ENCODE data around the gene RIPOR3.
A peak's percentile ranks its signal among the peaks of the same experiment; 100 is the strongest.

RIPOR3 gene

DNA sequence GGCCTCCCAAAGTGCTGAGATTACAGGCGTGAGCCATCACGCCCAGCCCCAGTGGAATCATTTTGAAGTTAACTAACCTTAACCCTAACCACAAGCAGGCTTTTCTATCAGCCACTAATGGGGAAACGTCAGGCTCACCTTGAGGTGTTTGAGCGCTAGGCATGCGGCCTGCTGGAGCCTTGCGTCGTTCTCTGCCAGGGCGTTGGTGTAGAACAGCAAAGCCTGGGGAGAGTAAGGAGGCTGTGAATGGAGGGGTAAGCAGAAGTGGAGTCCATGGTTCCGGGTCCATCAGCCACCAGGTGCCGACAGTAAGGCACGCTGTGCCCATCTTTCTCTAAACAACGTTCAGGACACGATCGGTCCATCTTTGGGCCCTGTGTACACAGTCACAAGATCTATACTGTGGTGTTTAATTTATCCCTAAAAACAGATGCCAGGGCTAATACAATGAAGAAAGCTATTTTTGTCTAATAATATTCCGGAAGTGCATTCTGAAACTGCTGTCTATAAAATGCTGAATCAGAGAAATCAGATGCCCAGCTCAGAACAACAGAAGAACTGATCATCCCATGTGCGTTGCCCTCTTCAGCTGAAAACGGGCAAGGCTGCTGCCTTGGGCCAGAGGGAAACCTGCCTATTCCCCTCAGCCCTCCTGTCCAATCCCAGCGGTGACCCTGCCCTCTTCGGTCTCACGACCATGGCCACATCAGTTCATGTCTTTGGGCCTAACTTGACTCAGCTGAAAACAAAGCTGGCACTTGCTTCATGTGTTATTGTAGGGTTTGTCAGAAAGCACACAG, 101.6 kb downstream of the RIPOR3 start:
- DNase-seq (ENCODE audit: low spot score), result no peak

DNA sequence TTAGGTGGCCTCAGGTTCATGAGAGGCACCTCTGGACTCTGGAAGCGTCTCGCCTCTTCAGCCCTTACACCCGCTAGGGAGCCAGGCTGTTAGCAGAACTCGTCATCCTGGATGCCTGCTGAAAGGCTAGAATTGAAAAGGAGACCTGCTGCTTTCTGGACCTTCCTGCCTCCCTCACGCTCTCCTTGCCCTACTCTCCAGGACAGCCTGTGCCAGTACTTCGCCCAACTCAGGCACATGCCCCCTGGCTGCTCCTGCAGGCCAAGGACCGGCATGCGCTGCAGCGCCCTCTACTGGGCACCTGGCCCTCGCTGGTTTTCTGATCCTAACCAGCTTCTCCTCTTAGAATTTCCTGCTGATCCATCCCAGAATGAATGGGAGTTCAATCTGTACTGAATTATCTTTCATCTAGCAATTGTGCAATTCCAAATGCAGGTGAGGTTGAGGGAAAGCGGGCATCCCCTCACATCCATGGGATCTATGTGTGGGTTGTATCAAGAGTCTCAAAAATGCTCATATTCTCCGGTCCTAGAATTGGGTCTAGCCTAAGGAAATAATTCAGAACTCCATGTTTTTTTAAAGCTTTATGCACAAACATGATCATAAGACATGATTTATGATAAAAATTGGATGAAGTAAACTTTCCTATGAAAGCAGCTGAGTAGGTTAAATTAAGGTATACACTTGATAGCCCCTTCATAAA, 103.2 kb downstream of the RIPOR3 start:
- DNase-seq (ENCODE audit: low spot score), result peak; percentile 96

DNA sequence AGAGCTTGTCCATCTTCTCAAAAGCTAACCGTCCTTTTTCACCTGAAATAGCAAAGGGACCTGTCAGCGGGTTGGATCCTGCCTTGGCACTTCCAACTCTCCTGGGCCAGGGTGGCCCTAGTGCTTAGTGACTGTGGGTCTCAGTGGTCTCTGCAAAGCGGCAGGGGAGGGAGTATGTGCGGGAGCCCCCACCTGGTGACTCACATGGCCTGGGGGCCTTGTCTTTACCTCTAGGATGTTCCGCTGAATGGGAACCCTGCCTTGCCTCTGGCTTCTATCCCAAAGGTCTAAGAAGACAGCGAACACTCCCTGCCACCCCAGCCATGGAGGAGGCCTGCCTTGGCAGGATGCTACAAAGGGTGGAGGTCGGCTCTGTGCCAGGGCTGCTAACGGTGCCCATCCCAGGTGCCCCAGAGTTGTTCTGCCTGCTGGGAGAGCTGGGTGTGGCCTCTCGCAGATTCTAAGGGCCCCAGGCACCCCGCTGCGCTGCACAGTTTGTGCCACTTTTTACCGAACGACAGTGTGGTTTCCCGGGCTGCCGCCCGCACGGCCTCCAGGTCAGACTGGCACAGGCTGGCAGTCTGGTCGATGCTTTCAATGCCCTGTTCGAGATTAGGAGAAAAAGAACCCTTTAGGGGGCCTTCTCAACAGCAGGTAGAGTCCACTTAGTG, 103.9 kb downstream of the RIPOR3 start:
- DNase-seq (ENCODE audit: low spot score), result no peak

DNA sequence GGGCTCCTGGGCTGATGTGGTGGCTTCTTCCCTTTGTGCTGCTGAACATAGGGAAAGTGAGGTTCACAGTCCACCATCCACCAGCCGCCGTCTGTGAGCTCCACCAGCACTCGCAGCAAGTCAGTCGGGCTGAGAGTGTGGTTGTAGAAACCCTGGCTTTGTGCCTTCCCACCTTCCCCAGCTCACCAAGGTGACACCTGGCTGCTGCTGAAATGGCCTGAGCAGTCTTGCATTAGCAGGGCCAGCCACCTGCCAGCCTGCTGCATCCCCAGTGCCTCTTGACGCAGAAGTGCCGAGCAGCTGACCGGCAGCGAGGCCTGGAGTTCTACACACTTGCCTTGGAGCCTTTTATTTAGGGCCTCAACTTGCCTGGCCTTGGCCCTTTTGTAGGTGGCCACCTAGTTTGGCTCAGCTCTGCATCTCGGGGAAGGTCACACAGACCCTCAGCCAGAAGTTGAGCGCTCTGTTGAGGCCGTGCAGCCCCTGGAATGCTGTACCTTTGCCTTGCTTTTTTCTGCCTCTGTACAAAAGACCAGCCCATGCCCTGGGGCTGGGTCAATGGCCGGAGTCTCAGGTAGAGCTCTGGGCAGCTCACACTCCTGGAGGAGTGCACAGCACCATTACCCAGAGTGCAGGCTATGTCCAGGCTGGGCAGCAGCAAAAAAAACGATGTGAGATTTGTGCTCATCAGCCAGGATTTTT, 104.7 kb downstream of the RIPOR3 start:
- no peak for DNase-seq (ENCODE audit: low spot score)

DNA sequence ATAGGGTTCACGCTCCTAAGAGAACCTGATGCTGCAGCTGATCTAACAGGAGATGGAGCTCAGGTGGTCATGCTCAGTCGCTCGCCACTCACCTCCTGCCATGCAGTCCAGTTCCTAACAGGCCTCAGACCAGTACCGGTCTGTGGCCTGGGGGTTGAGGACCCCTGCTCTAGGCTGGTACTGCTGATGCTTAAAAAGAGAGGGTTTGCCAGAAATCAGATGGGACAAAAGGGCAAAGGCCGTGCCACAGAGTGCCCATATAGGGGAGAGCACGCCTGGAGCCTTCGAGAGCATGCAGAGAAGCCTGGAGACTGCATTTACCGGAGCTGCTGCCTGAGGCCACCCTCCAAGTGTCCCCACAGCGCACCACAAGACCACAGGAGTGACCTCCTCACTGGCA, 105.7 kb downstream of the RIPOR3 start:
- no peak for DNase-seq (ENCODE audit: low spot score)

DNA sequence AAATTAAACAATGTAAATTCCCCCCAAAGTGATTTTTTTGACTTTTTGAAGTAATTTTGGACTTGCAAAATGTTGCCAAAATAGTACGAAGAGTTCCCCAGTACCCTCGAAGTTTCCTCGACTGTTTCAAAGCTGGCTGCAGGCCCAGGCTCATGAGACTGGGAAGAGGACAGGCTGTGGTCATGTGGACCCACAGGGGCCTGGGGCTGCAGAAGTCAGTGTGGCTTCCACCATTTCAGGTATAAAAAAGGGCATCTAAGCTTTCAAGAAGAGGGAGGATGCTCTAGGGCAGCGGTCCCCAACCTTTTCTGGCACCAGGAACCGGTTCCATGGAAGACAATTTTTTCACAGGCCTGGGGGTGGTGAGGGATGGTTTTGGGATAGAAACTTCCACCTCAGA, 106.1 kb downstream of the RIPOR3 start:
- DNase-seq (ENCODE audit: low spot score), result no peak

DNA sequence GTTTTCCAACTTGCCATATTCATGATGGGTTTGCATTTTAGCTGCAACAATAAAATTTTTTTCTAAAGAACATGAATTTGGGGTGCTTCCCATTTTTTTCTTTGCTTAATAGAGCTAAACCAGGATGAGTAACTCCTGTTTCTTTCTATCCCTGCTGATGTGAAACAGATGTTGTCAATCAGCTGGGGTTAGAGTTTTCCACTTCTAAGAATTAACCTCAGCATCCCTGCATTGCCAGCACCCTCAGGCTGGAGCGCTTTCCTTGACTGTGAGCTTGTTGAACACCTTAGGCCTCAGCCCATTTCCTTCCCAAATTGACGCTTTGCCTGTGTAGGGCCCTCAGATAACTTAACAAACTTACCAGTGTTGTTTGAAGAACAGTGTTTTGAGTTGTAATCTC, 106.7 kb downstream of the RIPOR3 start:
- DNase-seq (ENCODE audit: low spot score), result no peak

DNA sequence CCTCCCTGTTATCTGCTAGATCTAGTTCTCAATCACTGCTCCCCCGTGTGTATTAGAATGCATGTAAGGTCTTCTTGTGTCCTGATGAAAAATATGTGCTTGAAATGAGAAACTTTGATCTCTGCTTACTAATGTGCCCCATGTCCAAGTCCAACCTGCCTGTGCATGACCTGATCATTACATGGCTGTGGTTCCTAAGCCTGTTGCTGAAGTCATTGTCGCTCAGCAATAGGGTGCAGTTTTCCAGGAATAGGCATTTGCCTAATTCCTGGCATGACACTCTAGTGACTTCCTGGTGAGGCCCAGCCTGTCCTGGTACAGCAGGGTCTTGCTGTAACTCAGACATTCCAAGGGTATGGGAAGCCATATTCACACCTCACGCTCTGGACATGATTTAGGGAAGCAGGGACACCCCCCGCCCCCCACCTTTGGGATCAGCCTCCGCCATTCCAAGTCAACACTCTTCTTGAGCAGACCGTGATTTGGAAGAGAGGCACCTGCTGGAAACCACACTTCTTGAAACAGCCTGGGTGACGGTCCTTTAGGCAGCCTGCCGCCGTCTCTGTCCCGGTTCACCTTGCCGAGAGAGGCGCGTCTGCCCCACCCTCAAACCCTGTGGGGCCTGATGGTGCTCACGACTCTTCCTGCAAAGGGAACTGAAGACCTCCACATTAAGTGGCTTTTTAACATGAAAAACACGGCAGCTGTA, 107.7 kb downstream of the RIPOR3 start:
- no peak for DNase-seq (ENCODE audit: low spot score)

DNA sequence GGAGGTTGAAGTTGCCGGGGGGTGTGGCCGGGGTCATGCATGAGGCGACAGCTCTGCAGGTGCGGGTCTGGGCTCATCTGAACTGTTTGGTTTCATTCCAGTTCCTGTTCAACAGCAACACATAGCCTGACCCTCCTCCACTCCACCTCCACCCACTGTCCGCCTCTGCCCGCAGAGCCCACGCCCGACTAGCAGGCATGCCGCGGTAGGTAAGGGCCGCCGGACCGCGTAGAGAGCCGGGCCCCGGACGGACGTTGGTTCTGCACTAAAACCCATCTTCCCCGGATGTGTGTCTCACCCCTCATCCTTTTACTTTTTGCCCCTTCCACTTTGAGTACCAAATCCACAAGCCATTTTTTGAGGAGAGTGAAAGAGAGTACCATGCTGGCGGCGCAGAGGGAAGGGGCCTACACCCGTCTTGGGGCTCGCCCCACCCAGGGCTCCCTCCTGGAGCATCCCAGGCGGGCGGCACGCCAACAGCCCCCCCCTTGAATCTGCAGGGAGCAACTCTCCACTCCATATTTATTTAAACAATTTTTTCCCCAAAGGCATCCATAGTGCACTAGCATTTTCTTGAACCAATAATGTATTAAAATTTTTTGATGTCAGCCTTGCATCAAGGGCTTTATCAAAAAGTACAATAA, 108.6 kb downstream of the RIPOR3 start:
- DNase-seq (ENCODE audit: low spot score), result no peak

DNA sequence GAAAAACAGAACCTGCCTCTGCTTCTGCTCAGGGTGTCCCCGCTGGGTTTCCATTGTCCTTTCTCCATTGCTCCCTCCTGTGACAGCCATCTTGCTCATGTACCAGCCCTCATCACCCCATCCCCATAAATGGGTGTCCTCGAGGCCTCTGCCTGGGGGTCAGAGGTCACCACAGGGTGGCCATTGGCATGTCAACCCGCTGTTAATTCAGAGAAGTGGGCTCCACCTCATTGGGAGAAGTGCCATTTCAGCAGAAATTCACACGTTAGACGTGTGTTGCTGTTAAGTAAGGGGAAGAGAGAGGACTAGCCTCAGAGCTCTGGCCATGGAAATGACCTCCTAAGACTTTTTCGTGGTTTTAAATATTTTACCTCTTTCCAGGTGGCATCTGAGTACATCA, 109.2 kb downstream of the RIPOR3 start:
- no peak for DNase-seq (ENCODE audit: low spot score)

DNA sequence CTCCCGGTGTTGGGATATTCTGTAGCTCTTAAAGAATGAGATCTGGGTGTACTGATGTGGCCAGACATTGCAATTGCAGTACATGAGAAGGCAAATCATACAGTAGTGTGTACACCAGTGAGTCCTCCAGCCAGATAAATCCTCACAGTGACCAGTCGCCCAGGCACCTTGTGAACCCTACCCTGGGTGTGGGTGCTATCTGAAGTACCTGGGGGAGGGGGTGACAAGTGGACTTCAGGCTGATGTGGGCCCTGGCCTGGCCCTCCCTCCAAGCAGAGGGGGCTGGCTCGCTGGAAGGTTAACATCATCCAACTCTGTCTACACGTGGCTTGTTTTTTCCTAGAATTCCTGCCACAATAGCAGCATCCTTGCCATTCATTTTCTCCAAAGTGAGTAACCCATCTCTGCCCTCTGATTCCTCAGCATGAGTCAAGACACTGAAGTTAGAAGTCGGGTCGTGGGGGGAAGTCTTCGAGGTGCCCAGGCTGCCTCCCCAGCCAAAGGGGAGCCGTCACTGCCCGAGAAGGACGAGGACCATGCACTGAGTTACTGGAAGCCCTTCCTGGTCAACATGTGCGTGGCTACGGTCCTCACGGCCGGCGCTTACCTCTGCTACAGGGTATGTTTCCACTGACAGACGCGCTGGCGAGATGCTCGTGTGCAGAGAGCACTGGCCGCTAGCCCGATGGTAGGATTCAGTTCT, 110.3 kb downstream of the RIPOR3 start:
- DNase-seq (ENCODE audit: low spot score), result no peak

DNA sequence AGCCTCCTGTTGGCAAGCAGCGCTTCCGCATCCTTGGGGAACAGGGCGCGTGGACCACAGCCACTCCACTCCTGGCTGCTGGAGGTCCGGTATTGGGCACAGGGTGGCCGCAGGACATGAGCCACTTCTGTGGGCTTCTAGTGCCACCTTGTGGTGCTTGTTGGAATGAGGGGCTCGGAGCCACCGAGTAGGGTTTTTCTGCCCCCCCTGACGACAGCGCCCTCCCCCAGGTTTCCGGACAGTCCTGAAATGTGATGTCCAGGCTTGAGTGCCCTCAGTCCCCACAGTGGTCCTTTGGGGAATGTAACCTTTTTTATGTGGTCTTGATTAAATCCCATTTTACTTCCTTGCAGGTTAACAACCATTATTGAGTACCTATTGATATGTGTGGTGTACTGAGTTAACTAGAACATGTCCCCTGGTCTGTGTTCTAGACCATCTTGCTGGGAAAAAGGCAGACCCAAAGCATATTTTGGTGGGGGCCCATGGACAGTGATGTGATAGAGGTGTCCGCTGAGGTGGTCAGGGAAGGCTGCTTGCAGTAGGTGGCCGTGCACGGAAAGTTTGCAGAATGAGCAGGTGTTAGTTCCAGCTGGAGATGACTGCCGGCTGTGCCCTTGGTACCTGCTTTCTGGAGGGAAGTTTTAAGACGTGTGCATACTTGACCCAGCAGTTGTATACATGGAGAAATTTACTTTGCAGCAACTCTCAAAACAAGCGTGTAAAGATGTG, 111.2 kb downstream of the RIPOR3 start:
- peak; percentile 90 for DNase-seq (ENCODE audit: low spot score)

DNA sequence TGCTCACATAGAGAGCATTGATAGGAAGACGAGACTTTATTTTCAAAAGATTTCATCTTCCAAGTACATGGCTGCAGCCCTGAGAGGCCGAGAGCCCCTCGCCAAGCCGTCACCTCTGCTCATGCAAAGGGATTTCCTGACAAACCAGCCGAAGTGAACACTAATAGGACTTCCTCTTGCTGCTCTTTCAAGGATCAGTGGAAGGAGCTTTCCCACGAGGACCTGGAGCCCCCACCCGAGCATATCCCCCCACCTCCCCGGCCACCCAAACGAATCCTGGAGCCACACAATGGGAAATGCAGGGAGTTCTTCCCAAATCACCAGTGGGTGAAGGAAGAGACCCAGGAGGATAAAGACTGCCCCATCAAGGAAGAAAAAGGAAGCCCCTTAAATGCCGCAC, 111.8 kb downstream of the RIPOR3 start:
- no peak for DNase-seq (ENCODE audit: low spot score)

DNA sequence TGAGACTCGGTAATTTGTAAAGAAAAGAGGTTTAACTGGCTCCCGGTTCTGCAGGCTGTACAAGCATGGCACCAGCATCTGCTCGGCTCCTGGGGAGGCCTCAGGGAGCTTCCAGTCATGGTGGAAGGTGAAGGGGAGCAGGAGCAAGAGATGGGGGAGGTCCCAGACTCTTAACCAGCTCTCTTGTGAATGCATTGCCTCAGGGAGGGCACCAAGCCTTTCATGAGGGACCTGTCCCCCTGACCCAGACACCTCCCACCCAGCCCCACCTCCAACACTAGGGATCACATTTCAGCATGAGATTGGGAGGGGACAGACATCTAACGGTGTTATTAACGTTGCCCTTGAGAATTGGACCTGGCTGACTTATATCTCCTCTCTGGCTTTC, 112.6 kb downstream of the RIPOR3 start:
- DNase-seq (ENCODE audit: low spot score), result no peak

DNA sequence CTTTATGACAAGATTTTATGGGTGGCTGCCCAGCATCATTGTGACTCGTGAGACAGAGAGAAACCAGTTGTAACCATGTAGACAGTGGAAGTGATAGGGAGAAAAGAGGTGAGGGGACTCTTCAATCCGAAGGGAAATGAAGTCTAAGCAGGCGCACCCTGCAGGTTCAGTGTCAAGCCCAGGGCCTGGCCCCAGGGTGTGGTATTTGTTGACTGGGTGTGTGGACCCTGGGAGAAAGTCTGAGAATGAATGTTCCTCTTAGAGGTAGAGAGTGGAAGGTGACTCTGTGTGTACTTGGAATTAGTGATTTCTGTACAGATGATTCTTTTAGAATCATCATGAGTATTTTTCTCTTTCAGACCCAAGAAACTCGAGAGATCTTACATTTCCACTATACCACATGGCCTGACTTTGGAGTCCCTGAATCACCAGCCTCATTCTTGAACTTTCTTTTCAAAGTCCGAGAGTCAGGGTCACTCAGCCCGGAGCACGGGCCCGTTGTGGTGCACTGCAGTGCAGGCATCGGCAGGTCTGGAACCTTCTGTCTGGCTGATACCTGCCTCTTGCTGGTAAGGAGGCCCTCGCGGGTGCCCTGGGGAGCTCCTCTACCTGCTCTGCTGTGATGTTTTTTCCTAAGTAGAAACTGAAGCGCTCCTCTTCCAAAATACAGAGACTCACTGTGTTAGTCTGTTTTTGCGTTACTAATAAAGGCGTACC, 113.1 kb downstream of the RIPOR3 start:
- no peak for DNase-seq (ENCODE audit: low spot score)

DNA sequence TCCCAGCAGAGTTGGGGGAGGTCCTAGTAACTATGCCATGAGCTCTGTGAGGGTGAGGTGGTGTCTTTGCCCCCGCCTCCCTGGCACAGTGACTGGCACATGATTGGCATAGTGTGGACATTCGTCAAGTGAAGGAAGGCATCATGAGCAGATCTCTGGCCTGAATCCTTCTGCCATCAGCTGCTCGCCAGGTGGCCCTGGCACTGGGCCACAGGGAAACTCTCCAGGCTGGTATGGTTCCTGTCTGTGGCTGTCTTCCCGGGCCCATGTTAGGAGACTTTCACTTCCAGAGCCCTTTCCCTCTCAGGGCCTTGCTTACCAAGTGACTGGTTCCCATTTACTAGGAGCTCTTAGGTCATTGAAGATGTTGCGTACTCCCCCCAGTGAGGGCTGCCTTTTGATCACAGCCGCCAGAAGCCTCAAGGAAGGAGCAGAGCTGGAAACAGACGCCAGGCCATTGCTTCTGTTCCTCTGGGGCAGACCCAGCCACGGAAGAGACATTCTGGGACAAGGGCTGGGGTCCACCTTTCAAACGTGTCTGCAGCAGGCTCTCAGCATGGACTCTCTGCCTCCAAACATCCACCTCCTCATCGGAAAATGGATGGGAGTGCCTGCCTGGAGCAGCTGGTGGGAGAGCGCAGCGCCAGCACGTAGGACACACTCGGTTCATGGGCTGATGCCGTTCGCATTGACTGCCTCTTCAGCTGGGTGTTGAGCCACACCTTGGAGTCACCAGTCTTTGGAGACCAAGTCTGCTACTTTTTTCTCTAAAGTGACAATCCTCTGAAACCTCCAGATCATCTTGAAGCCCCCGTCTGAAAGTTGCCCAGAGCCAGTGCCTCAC, 113.9 kb downstream of the RIPOR3 start:
- no peak for DNase-seq (ENCODE audit: low spot score)

DNA sequence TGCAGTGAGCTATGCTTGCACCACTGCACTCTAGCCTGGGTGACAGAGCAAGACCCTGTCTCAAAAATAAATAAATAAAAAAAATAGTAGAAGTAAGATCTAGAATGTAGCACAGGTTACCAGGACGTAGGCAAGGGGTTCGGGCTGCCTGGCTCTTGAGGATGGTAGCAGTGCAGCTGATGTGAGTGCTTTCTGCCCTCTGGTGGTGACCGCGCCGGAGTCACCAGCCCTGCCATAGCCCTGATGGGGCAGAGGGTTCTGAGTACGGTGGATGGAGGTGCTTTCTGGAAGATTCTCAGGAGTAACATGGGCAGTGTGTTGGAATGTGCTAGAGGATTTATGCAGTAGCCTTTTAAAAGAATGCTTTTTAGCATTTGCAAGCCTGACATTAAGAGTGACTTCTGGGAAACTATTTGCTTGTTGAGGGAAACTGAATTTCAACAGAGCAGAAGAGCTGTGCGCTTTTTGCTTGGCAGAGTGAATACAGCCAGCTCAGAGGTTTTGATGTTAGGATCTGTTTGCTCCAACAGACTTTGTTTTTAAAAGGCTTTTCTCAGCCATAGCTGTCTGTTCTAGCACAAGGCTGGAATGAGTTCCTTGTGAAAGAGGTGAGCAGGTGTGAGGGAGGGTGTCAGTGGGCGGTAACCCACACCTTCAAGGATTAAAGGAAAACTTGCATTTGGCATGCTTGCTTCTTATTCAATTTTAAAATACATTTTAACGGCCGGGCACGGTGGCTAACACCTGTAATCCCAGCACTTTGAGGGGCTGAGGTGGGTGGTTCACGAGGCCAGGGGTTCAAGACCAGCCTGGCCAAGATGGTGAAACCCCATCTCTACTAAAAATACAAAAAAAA, 115.2 kb downstream of the RIPOR3 start:
- peak; percentile 79 for DNase-seq (ENCODE audit: low spot score)
